Measurements from ENCODE around the gene BAG5.

- TF ChIP-seq, protein P1, sequence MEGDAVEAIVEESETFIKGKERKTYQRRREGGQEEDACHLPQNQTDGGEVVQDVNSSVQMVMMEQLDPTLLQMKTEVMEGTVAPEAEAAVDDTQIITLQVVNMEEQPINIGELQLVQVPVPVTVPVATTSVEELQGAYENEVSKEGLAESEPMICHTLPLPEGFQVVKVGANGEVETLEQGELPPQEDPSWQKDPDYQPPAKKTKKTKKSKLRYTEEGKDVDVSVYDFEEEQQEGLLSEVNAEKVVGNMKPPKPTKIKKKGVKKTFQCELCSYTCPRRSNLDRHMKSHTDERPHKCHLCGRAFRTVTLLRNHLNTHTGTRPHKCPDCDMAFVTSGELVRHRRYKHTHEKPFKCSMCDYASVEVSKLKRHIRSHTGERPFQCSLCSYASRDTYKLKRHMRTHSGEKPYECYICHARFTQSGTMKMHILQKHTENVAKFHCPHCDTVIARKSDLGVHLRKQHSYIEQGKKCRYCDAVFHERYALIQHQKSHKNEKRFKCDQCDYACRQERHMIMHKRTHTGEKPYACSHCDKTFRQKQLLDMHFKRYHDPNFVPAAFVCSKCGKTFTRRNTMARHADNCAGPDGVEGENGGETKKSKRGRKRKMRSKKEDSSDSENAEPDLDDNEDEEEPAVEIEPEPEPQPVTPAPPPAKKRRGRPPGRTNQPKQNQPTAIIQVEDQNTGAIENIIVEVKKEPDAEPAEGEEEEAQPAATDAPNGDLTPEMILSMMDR (IDR thresholded peaks at IDR 0.05): no peak
- TF ChIP-seq POLR2A (IDR thresholded peaks at IDR 0.05) (no peak), POLR2AphosphoS5 (IDR thresholded peaks at IDR 0.05) (no peak)
These were observed 18.7 kb upstream of the BAG5 start for GRCh38 chr14:103581206-103581605.

Measured in stomach (tissue), 4 donors.